HL-60/S4 treated with retinoic acid at 250 ng/mL for 4 days and 3 days (cell line): ENCODE results near the gene EEF1A2.
"Not testable (repeated sequence)": the region's sequence is repeated elsewhere in the genome, so short reads cannot be mapped to it uniquely, and the experiment has no call there.

Experiments used
- in situ Hi-C: fragments of 300-500 bp; cut with MboI; formaldehyde crosslinking; loops from 2 replicates; pipeline ENCODE4 v1.7.0; 2022; ENCODE audit warnings: low sequenced_read_pairs

Gene EEF1A2

DNA sequence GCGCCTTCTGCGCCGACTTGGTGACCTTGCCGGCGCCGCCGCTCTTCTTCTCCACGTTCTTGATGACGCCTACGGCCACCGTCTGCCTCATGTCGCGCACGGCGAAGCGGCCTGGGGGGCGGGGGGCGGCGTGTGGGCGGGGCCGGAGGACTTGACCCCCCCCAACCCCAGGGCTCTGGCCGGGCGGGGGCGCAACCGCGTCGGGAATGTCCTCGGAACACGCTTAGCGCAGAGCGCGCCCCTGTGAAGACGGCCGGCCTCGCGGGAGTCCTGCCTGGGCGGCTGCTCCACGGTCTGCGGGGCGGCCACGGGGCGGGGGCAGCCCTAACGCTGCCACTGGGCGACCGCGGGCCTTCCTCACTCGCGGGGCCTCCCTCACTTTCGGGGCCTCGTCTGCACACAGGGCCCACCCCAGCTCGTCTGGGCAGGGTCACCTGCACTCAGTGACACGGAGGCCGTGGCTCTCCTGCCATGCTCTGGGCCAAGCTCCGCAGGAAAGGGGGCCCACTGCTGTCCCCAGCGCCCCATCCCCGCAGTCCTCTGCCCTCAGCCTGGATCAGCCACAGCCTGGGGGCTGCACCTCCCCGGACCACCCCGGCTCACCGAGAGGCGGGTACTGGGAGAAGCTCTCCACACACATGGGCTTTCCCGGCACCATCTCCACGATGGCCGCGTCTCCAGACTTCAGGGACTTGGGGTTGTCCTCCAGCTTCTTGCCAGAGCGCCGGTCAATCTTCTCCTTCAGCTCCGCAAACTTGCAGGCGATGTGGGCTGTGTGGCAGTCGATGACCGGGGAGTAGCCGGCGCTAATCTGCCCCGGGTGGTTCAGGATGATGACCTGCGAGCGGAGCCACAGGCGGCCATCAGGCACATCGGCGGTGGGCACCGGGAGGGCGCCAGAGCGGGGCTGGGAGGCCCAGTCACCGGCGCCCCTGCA lies 10.3 kb downstream of the EEF1A2 start:
- in situ Hi-C loops, result no loop called here

GRCh38 chr20:63487781-63488241 lies 11.1 kb downstream of the EEF1A2 start:
- in situ Hi-C loops, result no loop called here

DNA sequence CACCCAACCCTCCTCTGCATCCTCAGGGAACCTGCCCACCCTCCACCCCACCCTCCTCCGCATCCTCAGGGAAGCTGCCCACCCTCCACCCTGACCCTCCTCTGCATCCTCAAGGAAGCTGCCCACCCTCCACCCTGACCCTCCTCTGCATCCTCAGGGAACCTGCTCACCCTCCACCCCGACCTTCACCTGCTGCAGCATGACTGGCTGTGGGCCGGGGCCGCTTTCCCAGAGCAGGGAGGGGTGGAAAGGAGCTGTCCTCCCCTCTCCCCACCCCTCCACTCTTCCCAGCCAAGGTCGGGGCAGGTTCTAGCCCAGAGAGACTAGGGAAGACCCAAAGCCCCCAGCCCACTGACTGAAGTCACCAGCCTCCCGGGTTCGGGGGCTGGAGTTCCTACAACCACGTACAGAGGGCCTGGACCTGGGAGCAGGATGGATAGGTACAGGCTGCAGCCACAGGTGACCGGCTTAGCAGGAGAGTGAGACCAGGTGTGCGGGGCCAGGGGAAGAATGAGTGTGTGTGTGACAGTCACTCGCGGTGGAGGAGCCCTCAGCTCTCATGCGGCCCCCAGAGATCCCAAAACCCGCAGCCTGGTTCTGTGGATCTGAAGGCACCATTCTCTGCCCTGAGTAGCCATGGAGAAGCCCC lies 11.6 kb downstream of the EEF1A2 start:
- in situ Hi-C loops, result no loop called here

DNA sequence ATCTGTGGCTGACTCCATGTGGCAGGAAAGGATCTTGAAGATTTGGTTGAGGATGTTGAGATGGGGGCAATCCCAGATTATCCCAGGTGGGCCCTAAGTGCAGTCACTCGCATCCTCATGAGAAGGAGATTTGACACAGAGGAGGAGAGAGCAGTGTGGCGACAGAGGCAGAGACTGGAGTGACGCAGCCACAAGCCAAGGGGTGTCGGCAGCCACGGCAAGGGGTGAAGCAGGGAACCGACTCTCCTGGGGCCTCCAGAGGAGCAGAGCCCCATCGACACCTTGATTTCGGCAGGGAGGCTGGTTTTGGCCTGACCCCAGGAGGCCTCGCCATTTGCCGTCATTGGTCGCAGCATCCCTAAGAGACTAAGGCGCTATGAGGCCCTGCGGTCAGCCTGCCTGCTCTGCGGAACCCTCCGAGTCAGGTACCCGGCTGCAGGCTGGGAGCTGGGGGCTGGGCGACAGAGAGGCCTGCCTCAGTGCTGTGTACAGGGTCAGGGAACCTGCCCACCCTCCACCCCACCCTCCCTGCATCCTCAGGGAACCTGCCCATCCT lies 12.5 kb downstream of the EEF1A2 start:
- in situ Hi-C loops, result no loop called here

DNA sequence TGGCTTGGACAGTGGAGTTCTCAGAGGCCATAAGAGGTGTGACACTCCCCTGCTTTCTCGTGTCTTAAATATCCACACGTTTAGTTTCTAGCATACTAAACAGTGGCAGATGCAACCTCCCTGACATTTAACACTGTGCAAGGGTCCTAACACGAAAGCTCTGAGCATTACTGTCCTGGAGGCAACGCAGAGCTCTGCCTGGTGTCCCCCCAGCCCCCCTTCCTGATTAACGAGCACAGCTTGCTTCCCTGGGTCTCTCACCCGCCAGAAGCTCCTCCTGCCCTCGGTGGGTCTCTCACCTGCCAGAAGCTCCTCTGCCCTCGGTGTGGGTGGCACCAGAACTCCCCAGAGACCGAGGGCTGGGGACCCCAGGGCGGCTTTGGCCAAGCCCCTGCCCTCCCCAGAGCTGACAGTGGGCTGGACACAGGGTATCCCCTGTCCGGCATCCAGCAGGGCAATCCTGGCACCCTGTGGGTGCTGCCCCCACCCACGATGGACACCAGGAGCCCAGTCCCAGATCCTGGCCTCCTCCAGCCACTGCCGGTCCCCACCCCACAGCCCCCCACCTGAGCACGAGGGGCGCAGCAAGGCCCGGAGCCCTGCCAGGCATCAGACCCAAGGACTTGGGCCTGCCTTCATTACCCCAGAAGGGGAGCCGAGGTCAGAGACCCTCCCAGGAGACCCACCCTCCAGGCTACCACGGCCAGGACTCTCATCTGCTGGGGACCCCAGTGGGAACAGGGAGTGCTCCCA lies 14.1 kb downstream of the EEF1A2 start:
- in situ Hi-C loops, result no loop called here

GRCh38 chr20:63484236-63484635 lies 14.6 kb downstream of the EEF1A2 start:
- in situ Hi-C loops, result no loop called here

GRCh38 chr20:63483834-63484233 lies 15.0 kb downstream of the EEF1A2 start:
- in situ Hi-C loops, result no loop called here

GRCh38 chr20:63482021-63482587 lies 16.8 kb downstream of the EEF1A2 start:
- in situ Hi-C loops, result no loop called here

GRCh38 chr20:63481503-63481902 lies 17.4 kb downstream of the EEF1A2 start:
- in situ Hi-C loops, result no loop called here

DNA sequence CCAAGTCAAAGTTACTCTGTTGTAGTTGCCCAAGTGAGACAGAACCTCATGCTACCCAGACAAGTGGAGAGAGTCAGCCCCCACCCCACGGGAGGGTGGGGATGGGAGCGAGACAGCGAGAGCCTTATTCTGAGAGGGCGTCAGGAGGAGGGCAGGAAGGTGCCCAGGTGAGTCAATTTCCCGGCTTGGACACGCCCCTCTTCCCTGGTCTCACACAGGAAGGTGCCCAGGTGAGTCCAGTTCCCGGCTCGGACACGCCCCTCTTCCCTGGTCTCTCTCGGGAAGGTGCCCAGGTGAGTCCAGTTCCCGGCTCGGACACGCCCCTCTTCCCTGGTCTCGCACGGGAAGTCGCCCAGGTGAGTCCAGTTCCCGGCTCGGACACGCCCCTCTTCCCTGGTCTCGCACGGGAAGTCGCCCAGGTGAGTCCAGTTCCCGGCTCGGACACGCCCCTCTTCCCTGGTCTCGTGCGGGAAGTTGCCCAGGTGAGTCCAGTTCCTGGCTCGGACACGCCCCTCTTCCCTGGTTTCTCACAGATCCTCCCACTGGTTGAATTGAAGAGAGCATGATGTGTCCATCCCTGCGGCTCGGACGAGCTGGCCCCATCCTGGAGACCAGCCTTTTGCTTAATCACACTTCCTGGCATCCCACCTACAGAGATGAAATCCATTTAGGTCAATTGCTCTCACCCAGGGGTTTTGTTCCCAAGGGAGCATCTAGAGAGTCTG lies 19.0 kb downstream of the EEF1A2 start:
- in situ Hi-C loops, result not testable (repeated sequence)

GRCh38 chr20:63478346-63479302 lies 20.3 kb downstream of the EEF1A2 start:
- in situ Hi-C loops, result no loop called here

DNA sequence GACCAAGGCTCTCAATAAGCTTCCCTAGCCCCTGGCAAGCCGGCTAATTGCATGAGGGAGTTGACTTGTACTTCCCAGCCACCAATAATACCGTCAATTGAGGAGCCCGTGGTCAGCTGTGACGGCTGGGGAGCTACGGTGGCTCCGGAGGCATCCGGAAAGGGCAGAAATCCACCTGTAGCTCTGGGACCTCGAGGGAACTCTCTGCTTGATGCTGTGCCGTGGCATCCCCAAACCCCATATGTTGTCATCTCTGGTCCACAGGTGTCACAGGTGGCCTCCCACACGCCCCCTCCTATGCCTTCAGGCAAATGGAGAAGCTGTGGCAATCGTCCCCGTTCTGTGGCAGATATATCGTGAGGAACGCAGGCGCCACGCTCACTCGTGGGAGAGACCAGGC lies 20.9 kb downstream of the EEF1A2 start:
- in situ Hi-C loops, result no loop called here

DNA sequence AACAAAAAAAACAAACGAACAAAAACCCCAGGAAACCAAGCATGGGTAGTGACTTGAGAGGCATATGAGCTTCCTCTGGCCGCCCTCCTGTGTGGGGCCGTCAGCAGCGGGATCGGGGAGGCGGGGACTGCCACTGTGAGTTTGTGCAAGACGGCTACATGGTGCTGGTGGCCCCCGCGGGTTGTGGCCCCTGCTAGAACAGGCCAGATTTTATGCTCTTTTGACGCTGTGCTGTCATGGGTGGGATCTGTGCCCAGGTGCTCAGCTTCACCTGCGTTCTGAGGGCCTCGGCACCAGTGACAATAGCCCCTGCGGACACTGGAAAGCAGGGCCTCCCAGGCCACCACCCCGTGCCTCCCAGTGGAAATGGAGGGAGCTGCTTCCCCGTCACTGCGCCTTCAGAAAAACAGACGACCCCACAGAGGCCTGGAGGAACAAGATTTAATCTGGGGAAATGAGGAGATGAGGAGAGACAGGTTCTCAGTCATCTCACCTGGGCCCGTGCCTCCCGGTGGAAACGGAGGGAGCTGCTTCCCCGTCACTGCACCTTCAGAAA lies 21.7 kb downstream of the EEF1A2 start:
- in situ Hi-C loops, result no loop called here

- in situ Hi-C loops, result no loop called here
Measured at GRCh38 chr20:63475209-63475608, 23.7 kb downstream of the EEF1A2 start.

GRCh38 chr20:63473555-63474449 lies 25.1 kb downstream of the EEF1A2 start:
- in situ Hi-C loops, result no loop called here

DNA sequence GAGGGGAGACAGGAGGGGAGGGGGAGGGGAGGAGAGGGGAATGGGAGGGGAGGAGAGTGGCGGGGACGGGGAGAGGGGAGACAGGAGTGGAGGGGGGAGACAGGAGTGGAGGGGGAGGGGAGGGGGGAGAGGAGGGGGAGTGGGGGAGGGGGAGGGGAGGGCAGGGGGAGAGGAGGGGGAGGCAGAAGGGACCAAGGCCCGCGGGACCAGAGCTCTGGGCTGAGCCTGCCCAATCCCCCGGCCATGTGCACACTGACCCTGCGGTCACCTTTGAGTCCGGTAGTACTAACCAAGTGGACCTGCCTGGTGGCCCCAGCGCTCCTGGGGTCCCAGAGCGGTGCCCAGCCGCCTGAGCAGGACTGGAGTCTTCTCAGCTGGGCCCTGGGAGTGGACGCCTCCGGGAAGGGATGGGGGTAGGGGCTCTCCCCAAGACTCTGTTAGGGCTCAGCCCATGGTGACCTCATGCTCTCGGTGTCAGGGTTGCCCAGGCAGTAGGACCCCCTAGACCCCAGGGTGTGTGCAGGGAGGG lies 26.0 kb downstream of the EEF1A2 start:
- in situ Hi-C loops, result no loop called here
